Vagina (tissue), 2 donors: ENCODE measurements around the gene FAM50A. TPM values are rescaled to one million over a fixed set of nuclear protein-coding genes. Genes with fewer than 3 reads are reported as not detected.

Source experiments
- DNase-seq, 2 donors: peaks; one replicate each; pipeline ENCODE4 v3.0.0-alpha.2; 2017; ENCODE audit errors: extremely low spot score in 2 of 2
- H3K27ac ChIP-seq: fragments of 200-600 bp; sonication (generic); one replicate; pipeline ENCODE4 v1.5.1; 2019
- H3K27me3 ChIP-seq: fragments of 200-600 bp; sonication (generic); one replicate; pipeline ENCODE4 v1.5.1; 2019
- H3K36me3 ChIP-seq, 2 donors: fragments of 200-600 bp; sonication (generic); one replicate each; pipeline ENCODE4 v1.5.1; 2017 to 2019
- H3K4me1 ChIP-seq: fragments of 200-600 bp; sonication (generic); one replicate; pipeline ENCODE4 v1.5.1; 2019
- H3K4me3 ChIP-seq, 2 donors: fragments of 200-600 bp; sonication (generic); 1 replicate in 1 of 2; 2 replicates in 1 of 2; pipeline ENCODE4 v1.5.1; 2016 to 2019
- H3K9me3 ChIP-seq: fragments of 200-600 bp; sonication (generic); one replicate; pipeline ENCODE4 v1.5.1; 2019
- POLR2A ChIP-seq, 2 donors: fragments of 450-650 bp; IDR thresholded peaks; one replicate each; pipeline ENCODE4 v1.6.1; 2017; ENCODE audit warnings: antibody characterized with exemption in 2 of 2, mild to moderate bottlenecking in 2 of 2, moderate library complexity in 2 of 2
- POLR2AphosphoS5 ChIP-seq, 2 donors: sonication (generic); formaldehyde crosslinking; IDR thresholded peaks; one replicate each; pipeline ENCODE4 v1.9.0; 2017; ENCODE audit warnings: antibody characterized with exemption in 2 of 2, mild to moderate bottlenecking in 2 of 2, low read depth in 1 of 2; ENCODE audit not compliant: insufficient read depth in 1 of 2
- intact Hi-C: fragments of 100-400 bp; cut with DNase I; formaldehyde crosslinking; loops from one replicate; pipeline ENCODE4 v1.15.1; 2023
- total RNA-seq: library from RNA; depleted of rRNA; stranded (reverse); fragments of >200 nt; gene quantifications from one replicate; pipeline ENCODE4 v1.2.3, GENCODE V29; 2016
- TF ChIP-seq, protein P1 (sequence below), 3 experiments: fragments of 450-650 bp in 2 of 3; fragments of 200-600 bp in 1 of 3; sonication (generic) in 1 of 3; IDR thresholded peaks; one replicate each; pipeline ENCODE4 v1.5.1; 2017 to 2019; ENCODE audit warnings: antibody characterized with exemption in 3 of 3, mild to moderate bottlenecking in 2 of 3, moderate library complexity in 2 of 3

Gene FAM50A
- total RNA-seq, 1 donor from 2014 or later: 33.6 TPM

DNA sequence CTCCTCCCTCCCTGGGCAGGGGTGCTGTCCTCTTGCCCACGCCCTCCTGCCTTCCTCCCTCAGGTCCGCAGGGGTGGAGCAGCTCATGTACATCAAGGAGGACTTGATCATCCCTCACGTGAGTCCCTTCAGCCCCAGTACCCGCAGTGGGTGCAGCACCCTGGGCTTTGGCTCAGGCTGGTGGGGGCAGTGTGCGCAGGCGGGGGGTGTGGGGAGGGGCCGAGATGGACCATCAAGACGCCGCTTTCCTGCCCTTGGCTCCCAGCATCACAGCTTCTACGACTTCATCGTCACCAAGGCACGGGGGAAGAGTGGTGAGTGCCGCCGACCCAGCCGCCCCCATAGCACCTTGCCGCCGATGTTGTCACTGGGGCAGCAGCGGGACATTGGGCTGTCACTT lies 5.7 kb downstream of the FAM50A start:
- no peak for DNase-seq
- no peaks in the 10 kb centered on the region for H3K36me3 ChIP-seq
- no peak overlapping the region for H3K27ac ChIP-seq
- intact Hi-C loops: no loop called here
- peaks cover 11% of the 10 kb centered on the region for H3K4me1 ChIP-seq
- TF ChIP-seq, protein P1, sequence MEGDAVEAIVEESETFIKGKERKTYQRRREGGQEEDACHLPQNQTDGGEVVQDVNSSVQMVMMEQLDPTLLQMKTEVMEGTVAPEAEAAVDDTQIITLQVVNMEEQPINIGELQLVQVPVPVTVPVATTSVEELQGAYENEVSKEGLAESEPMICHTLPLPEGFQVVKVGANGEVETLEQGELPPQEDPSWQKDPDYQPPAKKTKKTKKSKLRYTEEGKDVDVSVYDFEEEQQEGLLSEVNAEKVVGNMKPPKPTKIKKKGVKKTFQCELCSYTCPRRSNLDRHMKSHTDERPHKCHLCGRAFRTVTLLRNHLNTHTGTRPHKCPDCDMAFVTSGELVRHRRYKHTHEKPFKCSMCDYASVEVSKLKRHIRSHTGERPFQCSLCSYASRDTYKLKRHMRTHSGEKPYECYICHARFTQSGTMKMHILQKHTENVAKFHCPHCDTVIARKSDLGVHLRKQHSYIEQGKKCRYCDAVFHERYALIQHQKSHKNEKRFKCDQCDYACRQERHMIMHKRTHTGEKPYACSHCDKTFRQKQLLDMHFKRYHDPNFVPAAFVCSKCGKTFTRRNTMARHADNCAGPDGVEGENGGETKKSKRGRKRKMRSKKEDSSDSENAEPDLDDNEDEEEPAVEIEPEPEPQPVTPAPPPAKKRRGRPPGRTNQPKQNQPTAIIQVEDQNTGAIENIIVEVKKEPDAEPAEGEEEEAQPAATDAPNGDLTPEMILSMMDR (IDR thresholded peaks at IDR 0.05): no peak
- TF ChIP-seq POLR2AphosphoS5 (IDR thresholded peaks at IDR 0.05; ENCODE audit: insufficient read depth in 1 of 2, low read depth in 1 of 2) (no peak), POLR2A (IDR thresholded peaks at IDR 0.05) (no peak)
- H3K27me3 ChIP-seq: no peaks in the 10 kb centered on the region
- no peaks in the 10 kb centered on the region for H3K9me3 ChIP-seq
- H3K4me3 ChIP-seq: no peak overlapping the region

DNA sequence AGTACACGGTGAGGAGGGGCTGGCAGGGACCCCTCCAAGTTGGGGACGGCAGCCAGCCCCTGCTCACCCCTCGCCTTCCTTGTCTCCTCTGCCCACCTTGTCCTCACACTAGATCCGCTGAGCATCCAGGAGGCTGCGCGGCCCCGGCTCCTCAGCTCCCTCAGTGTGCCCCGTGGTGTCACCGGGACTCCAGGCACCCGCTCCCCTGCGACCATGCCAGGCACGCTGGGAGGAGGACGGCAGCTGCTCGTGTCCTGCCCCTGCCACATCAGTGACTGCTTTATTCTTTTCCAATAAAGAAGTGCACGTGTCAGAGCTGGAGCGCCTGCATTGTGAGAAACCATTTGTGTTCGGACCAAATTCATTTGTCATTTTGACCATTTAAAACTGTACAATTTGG lies 6.4 kb downstream of the FAM50A start:
- Histone ChIP-seq H3K36me3 (no peaks in the 10 kb centered on the region), H3K27ac (no peak overlapping the region), H3K4me3 (no peak overlapping the region), H3K27me3 (no peaks in the 10 kb centered on the region), H3K9me3 (no peaks in the 10 kb centered on the region), H3K4me1 (peaks cover 4% of the 10 kb centered on the region)
- DNase-seq: no peak
- TF ChIP-seq, protein P1 (IDR thresholded peaks at IDR 0.05): no peak
- TF ChIP-seq POLR2A (IDR thresholded peaks at IDR 0.05) (no peak), POLR2AphosphoS5 (IDR thresholded peaks at IDR 0.05; ENCODE audit: insufficient read depth in 1 of 2, low read depth in 1 of 2) (no peak)
- intact Hi-C loops: no loop called here

DNA sequence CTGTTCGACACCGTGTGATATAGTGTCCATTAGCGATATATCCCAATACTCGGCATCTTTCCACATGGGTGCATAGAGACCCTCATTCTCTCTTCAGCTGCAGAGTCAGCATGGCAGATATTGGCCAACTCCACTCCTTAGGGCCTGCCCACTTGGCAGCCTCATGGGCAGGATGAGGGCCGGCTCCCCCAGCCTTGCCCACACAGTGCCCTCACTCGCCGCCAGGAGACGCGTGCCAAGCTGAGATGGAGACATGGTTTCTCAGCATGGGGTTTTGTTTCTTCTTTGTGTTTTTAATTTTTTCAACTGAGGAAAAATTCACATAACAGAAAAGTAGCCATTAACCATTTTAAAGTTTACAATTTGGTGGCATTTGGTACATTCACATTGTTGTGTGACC lies 8.9 kb downstream of the FAM50A start:
- DNase-seq: no peak
- H3K36me3 ChIP-seq: no peaks in the 10 kb centered on the region
- no peak overlapping the region for H3K27ac ChIP-seq
- no peaks in the 10 kb centered on the region for H3K9me3 ChIP-seq
- H3K4me3 ChIP-seq: no peak overlapping the region
- no peaks in the 10 kb centered on the region for H3K4me1 ChIP-seq
- no peaks in the 10 kb centered on the region for H3K27me3 ChIP-seq
- intact Hi-C loops: no loop called here
- TF ChIP-seq, protein P1 (IDR thresholded peaks at IDR 0.05): no peak
- no peak for TF ChIP-seq POLR2AphosphoS5 (IDR thresholded peaks at IDR 0.05; ENCODE audit: insufficient read depth in 1 of 2, low read depth in 1 of 2)
- no peak for TF ChIP-seq POLR2A (IDR thresholded peaks at IDR 0.05)

DNA sequence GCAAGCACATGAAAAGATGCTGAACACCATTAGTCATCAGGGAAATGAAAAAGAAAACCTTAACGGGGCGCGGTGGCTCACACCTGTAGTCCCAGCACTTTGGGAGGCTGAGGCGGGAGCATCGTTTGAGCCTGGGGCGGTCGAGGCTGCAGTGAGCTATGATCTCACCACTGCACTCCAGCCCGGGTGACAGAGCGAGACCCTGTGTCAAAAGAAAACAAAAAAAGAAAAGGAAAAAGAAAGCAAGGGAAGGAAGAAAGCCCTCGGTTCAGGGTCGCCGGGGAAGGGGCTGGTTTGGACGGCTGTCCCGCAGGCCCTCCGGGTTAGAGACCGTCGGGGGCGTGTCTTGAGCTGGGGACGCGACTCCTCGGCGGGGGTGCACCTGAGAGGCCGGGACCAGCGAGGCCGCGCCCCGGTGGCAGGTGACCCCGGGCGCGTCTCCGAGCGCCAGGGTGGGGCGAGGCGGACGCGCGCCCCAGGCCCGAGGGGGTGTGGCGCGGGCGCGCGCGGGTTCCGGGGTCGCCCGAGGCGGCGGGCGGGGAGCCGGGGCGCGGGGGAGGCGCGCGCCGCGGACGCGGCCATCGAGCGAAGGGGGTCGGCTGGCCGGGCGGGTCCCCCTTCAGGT lies 13.7 kb downstream of the FAM50A start:
- Histone ChIP-seq H3K4me1 (peaks cover 17% of the 10 kb centered on the region), H3K4me3 (peak overlapping the region; percentile 60 to 69), H3K27me3 (no peaks in the 10 kb centered on the region), H3K27ac (peak overlapping the region; percentile 78), H3K36me3 (no peaks in the 10 kb centered on the region), H3K9me3 (no peaks in the 10 kb centered on the region)
- no peak for DNase-seq
- intact Hi-C loops: no loop called here
- TF ChIP-seq POLR2AphosphoS5 (IDR thresholded peaks at IDR 0.05; ENCODE audit: insufficient read depth in 1 of 2, low read depth in 1 of 2) (no peak), POLR2A (IDR thresholded peaks at IDR 0.05) (no peak)
- TF ChIP-seq, protein P1 (IDR thresholded peaks at IDR 0.05): no peak

DNA sequence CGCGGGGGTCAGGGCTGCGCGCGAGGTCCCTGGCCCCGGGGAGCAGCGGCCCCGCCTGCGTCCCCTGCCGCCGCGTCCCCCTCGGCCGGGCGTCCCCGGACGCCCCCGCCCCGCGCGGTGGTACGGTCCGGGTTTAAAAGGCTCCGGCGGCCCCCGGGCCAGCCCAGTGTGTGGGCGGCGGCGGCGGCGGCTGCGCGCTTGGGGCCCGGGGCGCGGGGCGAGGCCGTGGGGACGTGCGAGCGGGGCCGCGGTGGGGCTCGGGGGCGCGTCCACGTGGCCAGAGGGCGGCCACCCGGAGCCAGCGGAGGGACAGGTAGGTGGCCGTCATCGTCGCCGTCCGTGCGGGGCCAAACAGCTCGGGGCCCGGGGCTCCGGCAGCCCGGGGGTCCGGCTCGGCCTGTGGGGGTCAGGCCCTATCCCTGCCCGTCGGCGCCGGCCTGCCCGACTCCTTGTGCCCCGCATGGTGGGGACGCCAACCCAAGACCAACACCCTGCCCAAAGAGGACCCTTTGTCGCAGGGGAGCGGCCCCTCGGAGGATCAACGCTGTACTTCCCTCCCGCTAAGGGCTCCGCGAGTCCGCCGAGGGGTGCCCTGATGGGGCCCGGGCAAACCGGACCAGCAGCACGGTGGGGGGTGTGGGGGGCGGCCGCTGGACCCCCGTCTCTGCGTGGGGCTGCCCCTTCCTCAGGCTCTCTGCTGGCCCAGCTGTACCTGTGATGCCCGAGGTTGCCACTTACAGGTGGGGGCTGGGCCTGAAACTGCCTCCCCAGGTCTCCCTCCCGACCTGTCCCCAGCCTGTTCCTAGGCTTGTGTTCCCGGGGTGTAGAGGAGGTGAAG lies 14.4 kb downstream of the FAM50A start, which contains the start of gene PLXNA3:
PLXNA3 (plus strand) TSS at position 166 of the 838 bp plus-strand sequence. CDS start 1,903 bp downstream, outside the sequence.
- Histone ChIP-seq H3K4me1 (peaks cover 17% of the 10 kb centered on the region), H3K9me3 (no peaks in the 10 kb centered on the region), H3K27me3 (no peaks in the 10 kb centered on the region), H3K27ac (peak within 1 kb of the TSS; percentile 78), H3K4me3 (peak within 1 kb of the TSS; percentile 60 to 69), H3K36me3 (no peaks in the 10 kb centered on the region)
- intact Hi-C loops: no loop called here
- TF ChIP-seq, protein P1 (IDR thresholded peaks at IDR 0.05): no peak
- TF ChIP-seq POLR2A (IDR thresholded peaks at IDR 0.05): peak in 1 of 2 donors; percentile 67
- DNase-seq: no peak
